HT-29 (cell line): Measurements from ENCODE around the gene FGF2. TPM values are rescaled to one million over a fixed set of nuclear protein-coding genes. Genes with fewer than 3 reads are reported as not detected.
"Not testable (repeated sequence)": the region's sequence is repeated elsewhere in the genome, so short reads cannot be mapped to it uniquely, and the experiment has no call there.

Experiments used
- DNase-seq: peaks from one replicate; pipeline ENCODE4 v3.0.0-alpha.2; 2015; ENCODE audit warnings: low spot score
- total RNA-seq: library from RNA; depleted of rRNA; stranded (reverse); fragments of >200 nt; shearing (Covaris generic); gene quantifications from 2 replicates; pipeline ENCODE4 v1.2.3, GENCODE V29; 2014

Gene FGF2
- total RNA-seq, 1 experiment from 2014 or later = not detected

GRCh38 chr4:122845066-122845465 is 18.4 kb downstream of the FGF2 start:
- no peak for DNase-seq

DNA sequence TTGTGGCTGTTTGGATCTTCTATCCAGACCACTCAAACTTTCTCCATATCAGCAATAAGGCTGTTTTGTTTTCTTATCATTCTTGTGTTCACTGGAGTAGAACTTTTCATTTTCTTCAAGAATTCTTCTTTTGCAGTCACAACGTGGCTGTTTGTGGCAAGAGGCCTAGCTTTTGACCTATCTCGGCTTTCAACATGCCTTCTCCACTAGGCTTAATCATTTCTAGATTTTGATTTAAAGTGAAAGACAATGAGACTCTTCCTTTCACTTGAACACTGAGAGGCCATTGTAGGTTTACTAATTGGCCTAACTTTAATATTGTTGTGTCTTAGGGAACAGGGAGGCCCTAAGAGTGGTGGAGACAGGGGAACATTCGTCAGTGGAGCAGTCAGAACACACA is 19.1 kb downstream of the FGF2 start:
- no peak for DNase-seq

DNA sequence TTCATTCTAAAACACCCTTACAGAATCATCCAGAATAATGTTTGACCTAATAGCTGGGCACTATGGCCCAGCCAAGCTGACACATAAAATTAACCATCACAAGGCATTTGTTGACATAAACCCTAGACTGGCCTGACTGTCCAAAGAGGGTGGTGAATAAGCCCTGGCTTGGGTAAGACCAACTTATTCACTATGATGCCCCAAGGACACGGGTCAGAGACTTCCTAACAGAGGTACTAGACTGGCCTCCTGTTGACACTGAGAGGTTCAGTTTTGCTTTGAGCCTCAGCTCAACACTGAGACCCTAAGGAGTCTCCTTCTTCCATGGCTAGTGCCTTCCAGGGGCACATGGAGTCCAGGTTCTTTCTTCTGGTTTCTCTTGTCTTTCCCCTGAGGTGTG is 21.3 kb downstream of the FGF2 start:
- no peak for DNase-seq

GRCh38 chr4:122849789-122850188 is 23.2 kb downstream of the FGF2 start:
- DNase-seq = not testable (repeated sequence)

DNA sequence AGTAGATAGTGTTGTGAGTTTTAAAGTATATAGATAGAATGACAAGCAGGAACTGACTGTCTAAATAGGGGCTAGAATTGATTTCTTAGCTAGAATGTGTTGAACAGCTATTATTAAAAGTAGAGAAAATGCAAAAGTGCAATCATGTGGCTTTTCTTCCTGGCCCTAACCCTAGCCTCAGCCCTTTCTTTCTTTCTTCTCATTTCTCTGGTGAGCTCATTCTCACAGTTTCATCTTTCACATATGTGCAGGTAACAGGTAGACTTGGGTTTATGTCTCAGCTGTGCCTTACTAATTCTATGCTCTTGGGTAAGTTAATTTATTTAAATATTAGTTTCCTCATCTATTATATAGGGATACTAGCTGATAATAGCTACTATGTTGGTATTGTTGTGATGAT is 24.9 kb downstream of the FGF2 start:
- no peak for DNase-seq

DNA sequence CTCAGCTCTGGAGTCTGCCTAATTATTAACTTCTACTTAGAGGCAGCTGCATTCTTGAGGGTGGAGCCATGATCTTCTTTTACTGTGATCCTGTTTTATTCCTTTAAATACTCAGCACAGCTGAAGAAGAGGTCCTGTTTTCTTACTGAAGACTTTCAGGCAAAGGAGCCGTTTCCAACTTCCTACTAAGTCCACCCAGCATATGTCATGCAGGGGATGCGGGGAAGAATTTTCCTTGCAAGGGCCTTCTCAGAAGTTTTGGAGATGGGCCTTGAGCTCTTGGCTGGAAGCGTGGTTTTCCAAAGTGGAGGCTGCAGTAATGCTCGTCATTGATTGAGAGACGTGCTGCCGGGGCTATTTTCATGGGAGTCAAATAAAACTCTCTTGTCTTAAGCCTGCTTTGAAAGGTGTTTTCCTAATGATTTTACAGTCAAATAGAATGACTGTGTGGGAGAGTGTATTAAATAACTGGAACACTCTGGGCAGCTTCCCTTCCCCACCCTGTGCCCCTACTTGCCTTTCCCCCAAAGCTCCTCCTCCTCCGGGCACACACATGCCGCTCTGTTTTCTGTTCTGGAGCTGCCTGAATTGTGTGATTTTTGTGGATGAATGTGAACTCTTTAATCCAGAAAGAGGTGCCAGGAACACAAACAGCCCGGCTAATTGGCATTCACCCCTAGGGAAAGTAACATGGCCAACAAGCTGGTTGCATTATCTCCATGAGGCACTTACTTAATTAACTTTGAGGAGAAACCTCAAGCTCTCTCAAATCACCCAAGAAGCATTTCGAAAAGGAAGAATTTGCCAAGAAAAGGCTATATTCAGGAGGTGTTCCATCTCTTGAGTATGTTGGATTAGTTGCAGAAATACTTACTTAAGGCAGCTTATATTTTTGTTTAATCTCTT is 28.1 kb downstream of the FGF2 start:
- DNase-seq = peak; percentile 30

- no peak for DNase-seq
Observed at GRCh38 chr4:122855353-122855890, 28.8 kb downstream of the FGF2 start.

- DNase-seq = no peak
Observed at GRCh38 chr4:122857160-122857559, 30.5 kb downstream of the FGF2 start.

GRCh38 chr4:122858705-122859104 is 32.1 kb downstream of the FGF2 start:
- no peak for DNase-seq

DNA sequence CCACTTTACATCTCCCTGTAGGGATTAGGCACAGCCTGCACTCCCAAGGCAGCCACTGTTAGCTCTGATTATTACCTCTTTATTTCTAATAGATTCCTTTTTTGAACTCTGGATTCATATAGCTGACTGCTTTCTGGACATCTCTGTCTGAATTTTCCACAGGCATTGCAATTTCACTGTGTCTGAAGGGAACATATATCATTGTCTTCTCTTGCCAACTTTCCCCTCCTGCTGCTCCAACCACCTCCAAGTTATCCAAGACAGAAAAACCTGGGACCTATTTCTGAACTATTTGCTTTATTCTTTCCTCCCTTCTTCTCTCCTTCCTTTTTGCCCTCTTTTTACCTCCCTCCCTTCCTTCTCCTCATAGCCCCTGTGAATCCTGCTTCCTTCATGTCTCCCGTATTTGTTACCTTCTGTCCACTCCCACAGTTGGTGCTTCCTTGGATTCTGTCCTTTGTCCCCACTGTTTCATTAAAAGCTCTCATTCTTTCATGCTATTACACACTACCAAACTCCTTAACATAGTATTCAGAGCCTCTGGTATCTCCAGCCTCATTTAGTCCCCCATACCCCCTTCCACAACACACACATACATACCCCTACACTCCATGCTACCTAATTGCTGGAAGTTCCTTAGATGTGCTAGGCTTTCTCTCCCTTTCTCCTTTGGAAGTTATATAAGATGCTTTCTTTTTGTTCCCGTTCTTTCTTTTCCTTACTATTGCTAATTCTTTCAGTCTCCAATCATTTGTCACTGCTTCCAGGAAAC is 34.7 kb downstream of the FGF2 start:
- no peak for DNase-seq

GRCh38 chr4:122863639-122864038 is 37.0 kb downstream of the FGF2 start:
- no peak for DNase-seq

DNA sequence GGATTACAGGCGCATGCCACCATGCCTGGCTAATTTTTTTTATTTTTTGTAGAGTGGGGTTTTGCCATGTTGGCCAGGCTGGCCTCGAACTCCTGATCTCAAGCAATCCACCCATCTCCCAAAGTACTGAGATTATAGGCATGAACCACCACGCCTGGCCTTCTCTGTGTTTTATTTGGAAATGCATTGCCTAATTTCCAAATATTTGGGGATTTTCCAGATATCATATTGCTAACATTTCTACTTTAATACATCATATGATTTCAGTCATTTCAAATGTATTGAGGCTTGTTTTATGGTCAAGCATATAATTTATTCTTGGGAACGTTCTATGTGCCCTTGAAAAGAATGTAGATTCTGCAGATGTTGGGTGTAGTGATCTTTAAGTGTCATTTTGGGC is 38.8 kb downstream of the FGF2 start:
- DNase-seq = no peak

DNA sequence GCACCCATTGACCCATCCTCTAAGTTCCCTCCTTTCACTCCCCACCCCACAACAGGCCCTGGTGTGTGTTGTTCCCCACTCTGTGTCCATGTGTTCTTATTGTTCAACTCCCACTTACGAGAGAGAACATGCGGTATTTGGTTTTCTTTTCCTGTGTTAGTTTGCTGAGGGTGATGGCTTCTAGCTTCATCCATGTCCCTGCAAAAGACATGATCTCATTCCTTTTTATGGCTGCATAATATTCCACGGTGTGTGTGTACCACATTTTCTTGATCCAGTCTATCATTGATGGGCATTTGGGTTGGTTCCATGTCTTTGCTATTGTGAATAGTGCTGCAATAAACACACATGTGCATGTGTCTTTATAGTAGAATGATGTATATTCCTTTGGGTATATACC is 41.6 kb downstream of the FGF2 start:
- DNase-seq = not testable (repeated sequence)

- peak; percentile 12 for DNase-seq
Observed at GRCh38 chr4:122873146-122873545, 46.5 kb downstream of the FGF2 start.

GRCh38 chr4:122873821-122874593 is 47.4 kb downstream of the FGF2 start:
- DNase-seq = peak; percentile 75

DNA sequence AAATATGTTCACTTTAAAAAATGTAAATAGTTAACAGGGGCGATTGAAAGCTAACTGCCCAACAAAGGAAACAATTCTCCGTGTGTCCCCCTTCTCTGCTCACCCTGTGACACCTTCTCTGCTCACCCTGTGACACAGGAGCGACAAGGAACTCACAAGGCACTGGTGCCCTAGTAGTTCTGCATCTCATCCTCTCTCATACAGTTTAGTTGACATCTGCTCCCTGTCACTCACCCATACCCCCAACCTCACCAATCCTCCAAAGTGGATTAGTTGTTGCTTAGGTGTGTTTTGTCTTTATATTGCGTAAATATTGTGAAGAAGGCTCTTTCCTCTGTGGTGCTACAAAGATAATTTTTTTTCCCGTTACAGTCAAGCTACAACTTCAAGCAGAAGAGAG is 49.3 kb downstream of the FGF2 start:
- no peak for DNase-seq

- DNase-seq = no peak
Observed at GRCh38 chr4:122876456-122876855, 49.8 kb downstream of the FGF2 start.

- no peak for DNase-seq
Observed at GRCh38 chr4:122879001-122879400, 52.4 kb downstream of the FGF2 start.

GRCh38 chr4:122882857-122883735 is 56.5 kb downstream of the FGF2 start:
- DNase-seq = no peak

DNA sequence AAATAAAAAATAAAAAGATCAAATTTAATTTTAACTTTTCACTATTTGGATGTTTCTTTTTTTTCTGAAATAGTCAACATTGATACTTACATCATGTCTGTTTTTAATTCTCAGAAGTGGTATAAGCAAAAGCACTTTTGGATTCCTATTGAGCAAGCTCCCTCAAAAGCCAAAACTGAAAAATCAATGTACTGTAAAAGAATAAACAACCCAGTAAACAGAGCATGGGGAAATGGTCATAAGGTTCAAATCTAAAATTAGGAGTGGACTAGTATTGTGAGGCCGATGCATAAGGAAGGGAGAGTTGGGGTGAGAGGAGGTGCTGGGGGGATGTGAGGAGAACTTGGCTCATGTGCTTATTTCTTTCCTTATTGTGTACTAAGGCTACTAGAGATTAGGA is 57.9 kb downstream of the FGF2 start:
- DNase-seq = no peak

DNA sequence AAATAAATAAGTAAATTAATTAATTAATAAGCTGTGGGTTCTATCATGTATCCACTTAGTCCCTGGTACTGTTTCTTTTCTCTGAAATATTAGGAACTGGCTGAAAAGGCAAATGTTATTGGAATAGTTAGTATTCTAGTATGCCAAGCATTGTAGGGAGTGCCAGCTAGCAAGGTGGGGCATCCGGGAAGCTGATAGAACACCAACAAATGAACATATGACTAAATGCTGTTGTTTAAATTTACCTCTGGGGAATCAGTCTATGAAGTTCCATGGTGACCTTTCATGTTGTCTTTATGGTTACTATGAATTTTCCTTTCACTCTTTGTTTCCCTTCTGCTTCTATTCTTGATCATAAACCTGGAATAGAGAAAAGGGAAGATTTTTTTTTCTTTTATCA is 63.1 kb downstream of the FGF2 start:
- DNase-seq = peak; percentile 26
